GM12878 (cell line): ENCODE results near the gene ZNF652. TPM values are rescaled to one million over a fixed set of nuclear protein-coding genes. Genes with fewer than 3 reads are reported as not detected.

ENCODE experiments used
- ATAC-seq: fragments of 200-7000 bp; cut with Tn5 transposase; 3 replicates; pipeline ENCODE4 v1.9.1; 2020; ENCODE audit warnings: mild to moderate bottlenecking, moderate library complexity
- BruUV-seq: library from RNA; stranded (reverse); fragments of 400-500 nt; replicated peaks from 2 replicates; lab custom pipeline; 2021; lab: Mats Ljungman, UMichigan
- CTCF ChIA-PET: fragments of 300-600 bp; sonication (Branson Sonifier 250); formaldehyde crosslinking; extraction: SDS; loops from one replicate; lab custom pipeline; 2021; ENCODE audit warnings: inconsistent platforms; lab: Yijun Ruan, JAX
- POLR2A ChIA-PET: fragments of 350-600 bp; formaldehyde crosslinking; extraction: SDS; loops from one replicate; lab custom pipeline; 2021; ENCODE audit warnings: inconsistent platforms; lab: Charles Lee
- RAD21 ChIA-PET: fragments of 300-600 bp; sonication (Branson Sonifier 250); formaldehyde crosslinking; loops from one replicate; lab custom pipeline; 2023; ENCODE audit warnings: antibody characterized with exemption; ENCODE audit not compliant: unreplicated experiment; lab: Charles Lee
- SMC1A ChIA-PET: fragments of 300-600 bp; sonication (Branson Sonifier 250); formaldehyde crosslinking; loops from one replicate; lab custom pipeline; 2023; ENCODE audit not compliant: unreplicated experiment, uncharacterized antibody; lab: Charles Lee
- DNase-seq: peaks from one replicate; pipeline ENCODE4 v3.0.0-alpha.2; 2011; ENCODE audit warnings: low read depth, low spot score
- FAIRE-seq: peaks from 3 replicates; lab custom pipeline; 2011; peaks lifted over from hg19 to GRCh38; lab: Jason Lieb, UNC
- H2AFZ ChIP-seq: 2 replicates; pipeline ENCODE4 v1.6.0; 2011; ENCODE audit warnings: low read depth, low read length, control low read depth; ENCODE audit not compliant: control insufficient read depth
- H3K27ac ChIP-seq: 2 replicates; pipeline ENCODE4 v1.5.1; 2011; ENCODE audit warnings: control low read depth; ENCODE audit not compliant: control insufficient read depth, insufficient read depth
- H3K27me3 ChIP-seq, 2 experiments: replicated peaks in 1 of 2; 2 replicates each; pipeline versions ENCODE4 v1.6.0 to v1.6.1; 2011; ENCODE audit warnings: low read length in 1 of 2; ENCODE audit not compliant: control insufficient read depth in 2 of 2, insufficient read depth in 2 of 2
- H3K36me3 ChIP-seq, 2 experiments: 2 replicates each; pipeline ENCODE4 v1.5.1; 2011; ENCODE audit warnings: low read length in 1 of 2; ENCODE audit not compliant: control insufficient read depth in 2 of 2, insufficient read depth in 2 of 2
- H3K4me1 ChIP-seq: 2 replicates; pipeline ENCODE4 v1.6.1; 2011; ENCODE audit warnings: mild to moderate bottlenecking, low read length, moderate library complexity, mixed read lengths; ENCODE audit not compliant: control insufficient read depth, insufficient read depth
- H3K4me2 ChIP-seq: 2 replicates; pipeline ENCODE4 v1.6.0; 2011; ENCODE audit warnings: control low read depth; ENCODE audit not compliant: control insufficient read depth, insufficient read depth
- H3K4me3 ChIP-seq: fragments of 200-600 bp; sonication (generic); 2 replicates; pipeline ENCODE4 v1.5.1; 2016
- H3K79me2 ChIP-seq: 2 replicates; pipeline ENCODE4 v1.6.0; 2011; ENCODE audit warnings: low read length; ENCODE audit not compliant: control insufficient read depth, insufficient read depth
- H3K9ac ChIP-seq: 2 replicates; pipeline ENCODE4 v1.8.0; 2011; ENCODE audit warnings: low read length, control low read depth, mixed read lengths; ENCODE audit not compliant: control insufficient read depth, insufficient read depth
- H3K9me3 ChIP-seq: replicated peaks from 3 replicates; pipeline ENCODE4 v1.5.1; 2011; ENCODE audit warnings: mild to moderate bottlenecking, low read length; ENCODE audit not compliant: control insufficient read depth, insufficient read depth
- H4K20me1 ChIP-seq: 2 replicates; pipeline ENCODE4 v1.6.0; 2011; ENCODE audit not compliant: control insufficient read depth, insufficient read depth
- EED ChIP-seq: sonication (generic); IDR thresholded peaks from 2 replicates; pipeline ENCODE4 v1.6.1; 2016; ENCODE audit warnings: antibody characterized with exemption, low read depth
- EZH2 ChIP-seq: IDR thresholded peaks from 2 replicates; pipeline ENCODE4 v1.6.1; 2012; ENCODE audit warnings: low read depth, mild to moderate bottlenecking, control low read depth, inconsistent platforms, low read length, borderline replicate concordance; ENCODE audit not compliant: control insufficient read depth
- NFYB ChIP-seq: IDR thresholded peaks from 2 replicates; pipeline ENCODE4 v1.6.1; 2011; ENCODE audit warnings: low read depth, mild to moderate bottlenecking, low read length, improper control_type of control experiment, moderate library complexity; ENCODE audit not compliant: insufficient read depth
- PAX8 ChIP-seq: fragments of 450-650 bp; IDR thresholded peaks from 2 replicates; pipeline ENCODE4 v1.6.1; 2017; ENCODE audit warnings: mild to moderate bottlenecking, moderate library complexity
- SREBF1 ChIP-seq: IDR thresholded peaks from 2 replicates; pipeline ENCODE4 v1.6.1; 2012; ENCODE audit warnings: mild to moderate bottlenecking, low read length
- STAT3 ChIP-seq: IDR thresholded peaks from 2 replicates; pipeline ENCODE4 v1.6.1; 2011; ENCODE audit warnings: low read depth, low read length, improper control_type of control experiment
- WGBS: methylation state at CpG from one replicate; pipeline ENCODE4 v1.1.6; 2016; ENCODE audit warnings: low lambda C conversion rate; ENCODE audit not compliant: insufficient replicate concordance, insufficient coverage; ENCODE audit errors: missing lambda C conversion rate; 5-methylcytosine and 5-hydroxymethylcytosine counted together
- in situ Hi-C: fragments of 300-500 bp; cut with MboI; formaldehyde crosslinking; loops from 9 replicates; pipeline ENCODE4 v1.14.3; 2018; ENCODE audit warnings: mixed read lengths
- intact Hi-C: fragments of 100-400 bp; cut with micrococcal nuclease; formaldehyde crosslinking; loops from one replicate; pipeline ENCODE4 v1.14.2; 2022; ENCODE audit not compliant: unreplicated experiment
- polyA plus RNA-seq, 11 experiments: library from polyadenylated mRNA; depleted of rRNA in 4 of 11; unstranded in 6 of 11; stranded (reverse) in 5 of 11; fragments of >200 nt; fragmentation: Nextera tagmentation in 4 of 11; fragmentation: Illumina TruSeq in 1 of 11; extraction: Ambion mirVana in 4 of 11; extraction: Trizol in 1 of 11; gene quantifications; 1 replicate in 1 of 11; 2 replicates in 10 of 11; pipeline versions ENCODE4 v1.2.1 to v1.2.3, GENCODE V29; 2011 to 2016; ENCODE audit warnings: inconsistent platforms in 2 of 11, missing spikeins in 2 of 11, low read depth in 1 of 11
- total RNA-seq, 4 experiments: library from RNA; depleted of rRNA in 3 of 4; stranded (reverse); fragments of >200 nt in 3 of 4; fragmentation: Illumina TruSeq in 1 of 4; extraction: Trizol in 1 of 4; gene quantifications; 2 replicates each; pipeline versions ENCODE4 v1.2.1 to v1.2.3, GENCODE V29; 2013 to 2021
- TF ChIP-seq, protein P1 (sequence below): fragments of 450-650 bp; IDR thresholded peaks from 2 replicates; pipeline ENCODE4 v1.6.1; 2016; ENCODE audit warnings: mild to moderate bottlenecking, moderate library complexity, borderline replicate concordance
- TF ChIP-seq, protein P2 (sequence below): fragments of 450-650 bp; formaldehyde crosslinking; IDR thresholded peaks from 2 replicates; pipeline ENCODE4 v1.5.0; 2022; ENCODE audit warnings: mild to moderate bottlenecking, missing genetic modification characterization
- TF ChIP-seq, protein P3 (sequence below): IDR thresholded peaks from 2 replicates; pipeline ENCODE4 v1.6.1; 2012; ENCODE audit warnings: low read depth, low read length, improper control_type of control experiment

The ZNF652 gene
- total and polyA plus RNA-seq, 10 of the 15 experiments (the other 5 are each of a cell fraction or from before 2014, with no cell fraction given): 3.4 to 13.1 (median 8.7) TPM

DNA sequence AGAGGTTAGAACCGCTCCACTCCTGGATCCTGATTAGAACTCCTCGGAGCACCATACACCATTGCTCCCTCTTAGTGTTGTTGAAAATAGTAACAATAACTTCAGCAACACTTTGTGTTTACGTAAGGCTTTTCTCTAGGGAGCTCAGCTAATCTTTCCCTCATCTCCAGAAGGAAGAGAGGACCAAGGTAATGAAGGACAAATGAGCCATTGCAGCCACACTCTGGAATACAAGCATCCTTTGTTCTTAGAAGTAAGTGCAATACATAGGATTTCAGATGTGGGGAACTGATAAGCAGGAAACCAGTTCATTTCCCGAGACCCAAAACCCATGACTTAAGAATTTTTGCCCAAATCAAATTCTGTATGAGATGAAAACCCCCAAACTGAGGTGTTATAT, 22.9 kb upstream of the ZNF652 start:
- Histone ChIP-seq H3K27me3 (no peaks in the 10 kb centered on the region; a peak in 1 of 4 replicates), H3K79me2 (no peaks in the 10 kb centered on the region), H3K9me3 (no peaks in the 10 kb centered on the region), H3K4me2 (no peak overlapping the region), H3K36me3 (no peaks in the 10 kb centered on the region), H4K20me1 (no peaks in the 10 kb centered on the region), H3K9ac (no peak overlapping the region), H3K27ac (no peak overlapping the region), H3K4me1 (peaks cover 26% of the 10 kb centered on the region), H2AFZ (no peak overlapping the region), H3K4me3 (no peak overlapping the region)
- SMC1A ChIA-PET: interaction anchor here (0.9 to 2.9 kb wide), 2 partner anchors 16 to 68 kb away, joined by 3 to 10 read pairs; no protein-coding TSS in a partner anchor
- POLR2A ChIA-PET: no interaction called here
- TF ChIP-seq, protein P1, sequence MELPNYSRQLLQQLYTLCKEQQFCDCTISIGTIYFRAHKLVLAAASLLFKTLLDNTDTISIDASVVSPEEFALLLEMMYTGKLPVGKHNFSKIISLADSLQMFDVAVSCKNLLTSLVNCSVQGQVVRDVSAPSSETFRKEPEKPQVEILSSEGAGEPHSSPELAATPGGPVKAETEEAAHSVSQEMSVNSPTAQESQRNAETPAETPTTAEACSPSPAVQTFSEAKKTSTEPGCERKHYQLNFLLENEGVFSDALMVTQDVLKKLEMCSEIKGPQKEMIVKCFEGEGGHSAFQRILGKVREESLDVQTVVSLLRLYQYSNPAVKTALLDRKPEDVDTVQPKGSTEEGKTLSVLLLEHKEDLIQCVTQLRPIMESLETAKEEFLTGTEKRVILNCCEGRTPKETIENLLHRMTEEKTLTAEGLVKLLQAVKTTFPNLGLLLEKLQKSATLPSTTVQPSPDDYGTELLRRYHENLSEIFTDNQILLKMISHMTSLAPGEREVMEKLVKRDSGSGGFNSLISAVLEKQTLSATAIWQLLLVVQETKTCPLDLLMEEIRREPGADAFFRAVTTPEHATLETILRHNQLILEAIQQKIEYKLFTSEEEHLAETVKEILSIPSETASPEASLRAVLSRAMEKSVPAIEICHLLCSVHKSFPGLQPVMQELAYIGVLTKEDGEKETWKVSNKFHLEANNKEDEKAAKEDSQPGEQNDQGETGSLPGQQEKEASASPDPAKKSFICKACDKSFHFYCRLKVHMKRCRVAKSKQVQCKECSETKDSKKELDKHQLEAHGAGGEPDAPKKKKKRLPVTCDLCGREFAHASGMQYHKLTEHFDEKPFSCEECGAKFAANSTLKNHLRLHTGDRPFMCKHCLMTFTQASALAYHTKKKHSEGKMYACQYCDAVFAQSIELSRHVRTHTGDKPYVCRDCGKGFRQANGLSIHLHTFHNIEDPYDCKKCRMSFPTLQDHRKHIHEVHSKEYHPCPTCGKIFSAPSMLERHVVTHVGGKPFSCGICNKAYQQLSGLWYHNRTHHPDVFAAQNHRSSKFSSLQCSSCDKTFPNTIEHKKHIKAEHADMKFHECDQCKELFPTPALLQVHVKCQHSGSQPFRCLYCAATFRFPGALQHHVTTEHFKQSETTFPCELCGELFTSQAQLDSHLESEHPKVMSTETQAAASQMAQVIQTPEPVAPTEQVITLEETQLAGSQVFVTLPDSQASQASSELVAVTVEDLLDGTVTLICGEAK: no peak
- TF ChIP-seq NFYB (no peak), PAX8 (no peak), EED (no peak), STAT3 (no peak), SREBF1 (no peak), EZH2 (no peak)
- TF ChIP-seq, protein P2, sequence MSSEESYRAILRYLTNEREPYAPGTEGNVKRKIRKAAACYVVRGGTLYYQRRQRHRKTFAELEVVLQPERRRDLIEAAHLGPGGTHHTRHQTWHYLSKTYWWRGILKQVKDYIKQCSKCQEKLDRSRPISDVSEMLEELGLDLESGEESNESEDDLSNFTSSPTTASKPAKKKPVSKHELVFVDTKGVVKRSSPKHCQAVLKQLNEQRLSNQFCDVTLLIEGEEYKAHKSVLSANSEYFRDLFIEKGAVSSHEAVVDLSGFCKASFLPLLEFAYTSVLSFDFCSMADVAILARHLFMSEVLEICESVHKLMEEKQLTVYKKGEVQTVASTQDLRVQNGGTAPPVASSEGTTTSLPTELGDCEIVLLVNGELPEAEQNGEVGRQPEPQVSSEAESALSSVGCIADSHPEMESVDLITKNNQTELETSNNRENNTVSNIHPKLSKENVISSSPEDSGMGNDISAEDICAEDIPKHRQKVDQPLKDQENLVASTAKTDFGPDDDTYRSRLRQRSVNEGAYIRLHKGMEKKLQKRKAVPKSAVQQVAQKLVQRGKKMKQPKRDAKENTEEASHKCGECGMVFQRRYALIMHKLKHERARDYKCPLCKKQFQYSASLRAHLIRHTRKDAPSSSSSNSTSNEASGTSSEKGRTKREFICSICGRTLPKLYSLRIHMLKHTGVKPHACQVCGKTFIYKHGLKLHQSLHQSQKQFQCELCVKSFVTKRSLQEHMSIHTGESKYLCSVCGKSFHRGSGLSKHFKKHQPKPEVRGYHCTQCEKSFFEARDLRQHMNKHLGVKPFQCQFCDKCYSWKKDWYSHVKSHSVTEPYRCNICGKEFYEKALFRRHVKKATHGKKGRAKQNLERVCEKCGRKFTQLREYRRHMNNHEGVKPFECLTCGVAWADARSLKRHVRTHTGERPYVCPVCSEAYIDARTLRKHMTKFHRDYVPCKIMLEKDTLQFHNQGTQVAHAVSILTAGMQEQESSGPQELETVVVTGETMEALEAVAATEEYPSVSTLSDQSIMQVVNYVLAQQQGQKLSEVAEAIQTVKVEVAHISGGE (CRISPR knock-in tag): no peak
- TF ChIP-seq, protein P3, sequence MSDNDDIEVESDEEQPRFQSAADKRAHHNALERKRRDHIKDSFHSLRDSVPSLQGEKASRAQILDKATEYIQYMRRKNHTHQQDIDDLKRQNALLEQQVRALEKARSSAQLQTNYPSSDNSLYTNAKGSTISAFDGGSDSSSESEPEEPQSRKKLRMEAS: no peak
- RAD21 ChIA-PET: no interaction called here
- CTCF ChIA-PET: interaction anchor here (1.4 to 3.9 kb wide), 2 partner anchors 15 to 16 kb away, joined by 4 to 19 read pairs; no protein-coding TSS in a partner anchor
- in situ Hi-C loops: no loop called here
- ATAC-seq (no peak), DNase-seq (no peak), FAIRE-seq (no peak)
- no TSS peak for BruUV-seq
- intact Hi-C loops: no loop called here
- WGBS: 82% methylated on average over 4 of the region's 4 CpGs
